Panc1 (cell line): ENCODE measurements around the gene DSCAML1.

Experiments
- POLR2AphosphoS5 ChIP-seq: IDR thresholded peaks from 2 replicates; pipeline ENCODE4 v1.6.1; 2012; ENCODE audit warnings: mild to moderate bottlenecking, low read depth, low read length, moderate library complexity
- SIN3A ChIP-seq: IDR thresholded peaks from 2 replicates; pipeline ENCODE4 v1.6.1; 2012; ENCODE audit warnings: low read depth, mild to moderate bottlenecking, low read length, moderate library complexity, borderline replicate concordance; ENCODE audit not compliant: insufficient read depth
- TCF7L2 ChIP-seq: IDR thresholded peaks from 2 replicates; pipeline ENCODE4 v1.6.1; 2011; ENCODE audit warnings: mild to moderate bottlenecking, low read depth, low read length, inconsistent platforms
- TF ChIP-seq, protein P1 (sequence below): fragments of 450-650 bp; IDR thresholded peaks from 2 replicates; pipeline ENCODE4 v1.5.1; 2017; ENCODE audit warnings: mild to moderate bottlenecking
- TF ChIP-seq, protein P2 (sequence below), 2 experiments: IDR thresholded peaks; 2 replicates each; pipeline ENCODE4 v1.6.1; 2011 to 2012; ENCODE audit warnings: low read depth in 2 of 2, control low read depth in 1 of 2, low read length in 1 of 2, mild to moderate bottlenecking in 1 of 2, moderate library complexity in 1 of 2; ENCODE audit not compliant: insufficient read depth in 1 of 2

DNA sequence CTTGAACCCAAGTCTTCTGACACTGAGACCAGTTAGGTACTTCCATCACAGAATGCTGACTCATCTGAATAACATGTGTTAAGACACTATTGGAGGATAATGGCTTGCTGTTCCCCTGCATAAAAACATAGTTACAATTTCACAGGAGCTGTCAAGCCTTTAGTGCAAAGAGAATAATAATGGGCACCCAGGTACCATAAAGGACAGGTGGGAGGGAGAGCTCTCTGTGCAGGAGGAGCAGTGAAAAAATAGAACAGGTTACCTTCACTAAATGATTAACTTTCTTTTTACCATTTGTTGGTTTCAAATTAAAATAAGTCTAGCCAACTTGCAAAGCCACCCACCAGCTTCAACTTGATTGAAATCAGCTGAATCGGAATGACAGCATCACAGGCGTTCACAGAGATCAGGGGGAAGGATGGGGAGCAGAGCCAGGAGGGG, 173.2 kb downstream of the DSCAML1 start:
- TF ChIP-seq, protein P1, sequence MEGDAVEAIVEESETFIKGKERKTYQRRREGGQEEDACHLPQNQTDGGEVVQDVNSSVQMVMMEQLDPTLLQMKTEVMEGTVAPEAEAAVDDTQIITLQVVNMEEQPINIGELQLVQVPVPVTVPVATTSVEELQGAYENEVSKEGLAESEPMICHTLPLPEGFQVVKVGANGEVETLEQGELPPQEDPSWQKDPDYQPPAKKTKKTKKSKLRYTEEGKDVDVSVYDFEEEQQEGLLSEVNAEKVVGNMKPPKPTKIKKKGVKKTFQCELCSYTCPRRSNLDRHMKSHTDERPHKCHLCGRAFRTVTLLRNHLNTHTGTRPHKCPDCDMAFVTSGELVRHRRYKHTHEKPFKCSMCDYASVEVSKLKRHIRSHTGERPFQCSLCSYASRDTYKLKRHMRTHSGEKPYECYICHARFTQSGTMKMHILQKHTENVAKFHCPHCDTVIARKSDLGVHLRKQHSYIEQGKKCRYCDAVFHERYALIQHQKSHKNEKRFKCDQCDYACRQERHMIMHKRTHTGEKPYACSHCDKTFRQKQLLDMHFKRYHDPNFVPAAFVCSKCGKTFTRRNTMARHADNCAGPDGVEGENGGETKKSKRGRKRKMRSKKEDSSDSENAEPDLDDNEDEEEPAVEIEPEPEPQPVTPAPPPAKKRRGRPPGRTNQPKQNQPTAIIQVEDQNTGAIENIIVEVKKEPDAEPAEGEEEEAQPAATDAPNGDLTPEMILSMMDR, result no peak
- TF ChIP-seq SIN3A, result no peak
- no peak for TF ChIP-seq POLR2AphosphoS5
- no peak for TF ChIP-seq TCF7L2
- TF ChIP-seq, protein P2, sequence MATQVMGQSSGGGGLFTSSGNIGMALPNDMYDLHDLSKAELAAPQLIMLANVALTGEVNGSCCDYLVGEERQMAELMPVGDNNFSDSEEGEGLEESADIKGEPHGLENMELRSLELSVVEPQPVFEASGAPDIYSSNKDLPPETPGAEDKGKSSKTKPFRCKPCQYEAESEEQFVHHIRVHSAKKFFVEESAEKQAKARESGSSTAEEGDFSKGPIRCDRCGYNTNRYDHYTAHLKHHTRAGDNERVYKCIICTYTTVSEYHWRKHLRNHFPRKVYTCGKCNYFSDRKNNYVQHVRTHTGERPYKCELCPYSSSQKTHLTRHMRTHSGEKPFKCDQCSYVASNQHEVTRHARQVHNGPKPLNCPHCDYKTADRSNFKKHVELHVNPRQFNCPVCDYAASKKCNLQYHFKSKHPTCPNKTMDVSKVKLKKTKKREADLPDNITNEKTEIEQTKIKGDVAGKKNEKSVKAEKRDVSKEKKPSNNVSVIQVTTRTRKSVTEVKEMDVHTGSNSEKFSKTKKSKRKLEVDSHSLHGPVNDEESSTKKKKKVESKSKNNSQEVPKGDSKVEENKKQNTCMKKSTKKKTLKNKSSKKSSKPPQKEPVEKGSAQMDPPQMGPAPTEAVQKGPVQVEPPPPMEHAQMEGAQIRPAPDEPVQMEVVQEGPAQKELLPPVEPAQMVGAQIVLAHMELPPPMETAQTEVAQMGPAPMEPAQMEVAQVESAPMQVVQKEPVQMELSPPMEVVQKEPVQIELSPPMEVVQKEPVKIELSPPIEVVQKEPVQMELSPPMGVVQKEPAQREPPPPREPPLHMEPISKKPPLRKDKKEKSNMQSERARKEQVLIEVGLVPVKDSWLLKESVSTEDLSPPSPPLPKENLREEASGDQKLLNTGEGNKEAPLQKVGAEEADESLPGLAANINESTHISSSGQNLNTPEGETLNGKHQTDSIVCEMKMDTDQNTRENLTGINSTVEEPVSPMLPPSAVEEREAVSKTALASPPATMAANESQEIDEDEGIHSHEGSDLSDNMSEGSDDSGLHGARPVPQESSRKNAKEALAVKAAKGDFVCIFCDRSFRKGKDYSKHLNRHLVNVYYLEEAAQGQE (IDR thresholded peaks at IDR 0.05; ENCODE audit: insufficient read depth in 1 of 2, low read depth in 2 of 2, low read length in 1 of 2), result no peak
